ENCODE results near the gene ASB7.
"Not testable (repeated sequence)": the region's sequence is repeated elsewhere in the genome, so short reads cannot be mapped to it uniquely, and the experiment has no call there.

ASB7 gene, protein sequence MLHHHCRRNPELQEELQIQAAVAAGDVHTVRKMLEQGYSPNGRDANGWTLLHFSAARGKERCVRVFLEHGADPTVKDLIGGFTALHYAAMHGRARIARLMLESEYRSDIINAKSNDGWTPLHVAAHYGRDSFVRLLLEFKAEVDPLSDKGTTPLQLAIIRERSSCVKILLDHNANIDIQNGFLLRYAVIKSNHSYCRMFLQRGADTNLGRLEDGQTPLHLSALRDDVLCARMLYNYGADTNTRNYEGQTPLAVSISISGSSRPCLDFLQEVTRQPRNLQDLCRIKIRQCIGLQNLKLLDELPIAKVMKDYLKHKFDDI

DNA sequence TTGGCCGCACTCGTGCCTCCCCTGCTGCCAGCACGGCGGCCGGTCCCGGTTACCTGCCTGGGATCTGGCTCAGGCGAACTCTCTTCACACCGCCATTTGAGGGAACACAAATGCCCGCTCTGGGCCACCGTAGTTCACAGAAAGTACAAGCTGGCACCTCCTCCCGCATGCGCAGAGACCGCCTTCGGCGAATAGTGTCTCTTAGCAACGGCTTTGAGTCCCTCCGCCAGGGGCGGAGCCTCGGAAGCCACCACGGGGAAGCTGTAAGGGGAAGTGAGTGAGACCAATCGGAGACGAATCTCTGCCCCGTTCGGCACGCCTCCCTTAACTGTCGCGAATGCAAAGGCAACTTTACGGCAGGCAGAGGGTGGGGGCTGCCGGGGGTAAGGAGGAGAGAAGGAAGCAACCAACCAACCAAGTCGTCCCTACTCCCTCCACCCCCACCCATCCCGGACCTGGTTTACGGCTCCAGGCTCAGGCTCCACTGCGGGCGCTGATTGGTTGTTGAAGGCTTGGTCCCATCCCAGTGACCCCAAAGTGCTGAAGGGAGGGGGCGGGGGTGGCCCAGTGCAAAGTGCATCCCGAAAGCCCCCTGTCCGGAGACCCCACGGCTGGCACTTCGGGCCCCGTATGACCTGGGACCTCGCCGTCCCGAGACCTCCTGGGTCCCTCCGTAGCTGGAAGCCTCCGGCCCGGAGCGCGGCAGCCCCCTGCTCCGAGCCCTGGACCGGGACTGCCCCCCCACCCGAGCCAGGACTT, at the start of gene ASB7, which contains the start of gene LINS1:
TSS of gene ASB7 (plus strand) at position 526 of the 759 bp plus-strand sequence. CDS start 9,628 bp downstream, outside the sequence.
TSS of gene LINS1 (minus strand) at position 121 of the 759 bp plus-strand sequence. CDS start 21,342 bp downstream, outside the sequence.
- peak; percentile 100 for DNase-seq (ENCODE audit: low read depth)

DNA sequence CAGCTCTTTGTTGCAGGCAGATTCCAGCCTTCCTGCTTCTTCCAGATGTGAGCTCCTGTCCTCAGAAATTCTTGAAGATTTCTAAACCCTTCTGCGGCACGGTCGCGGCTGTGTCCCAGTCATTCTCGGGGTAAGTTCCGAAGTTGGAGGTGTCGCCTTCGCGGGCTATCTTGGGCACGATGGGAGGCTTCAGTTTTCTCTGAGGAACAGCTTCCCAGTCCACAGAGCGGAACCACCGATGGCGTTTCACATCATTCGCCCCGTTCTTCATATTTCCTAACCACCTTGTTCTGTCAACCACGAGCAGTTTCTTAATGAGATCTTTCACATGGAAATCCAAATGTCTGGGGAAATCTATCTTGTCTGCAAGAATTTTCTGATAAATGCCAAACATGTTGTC, 48.9 kb upstream of the ASB7 start:
- DNase-seq (ENCODE audit: low read depth) = no peak

DNA sequence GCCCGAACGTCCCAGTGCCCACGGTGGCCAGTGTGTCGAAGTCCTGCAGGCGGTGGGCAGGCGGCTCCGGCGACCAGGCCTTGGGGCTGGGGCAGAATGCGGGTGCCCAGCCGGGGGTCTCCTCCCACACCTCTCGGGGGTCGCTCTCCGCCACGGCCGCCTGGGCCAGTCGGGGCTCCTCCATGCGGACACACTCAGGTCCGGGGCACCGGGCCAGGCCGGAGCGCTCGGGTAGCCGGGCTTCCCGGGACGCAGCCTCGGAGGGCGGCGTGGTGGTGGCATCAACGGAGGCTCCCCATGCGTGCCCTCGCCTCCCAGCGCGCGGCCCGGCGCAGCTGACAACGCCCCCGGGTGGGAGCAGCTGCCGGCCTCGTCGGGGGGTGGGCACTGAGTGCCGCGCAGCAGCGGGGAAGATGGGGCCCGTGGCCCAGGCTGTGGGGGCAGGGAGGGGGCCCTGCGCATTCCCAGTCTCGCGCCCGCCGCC, 43.6 kb upstream of the ASB7 start:
- no peak for DNase-seq (ENCODE audit: low read depth)

DNA sequence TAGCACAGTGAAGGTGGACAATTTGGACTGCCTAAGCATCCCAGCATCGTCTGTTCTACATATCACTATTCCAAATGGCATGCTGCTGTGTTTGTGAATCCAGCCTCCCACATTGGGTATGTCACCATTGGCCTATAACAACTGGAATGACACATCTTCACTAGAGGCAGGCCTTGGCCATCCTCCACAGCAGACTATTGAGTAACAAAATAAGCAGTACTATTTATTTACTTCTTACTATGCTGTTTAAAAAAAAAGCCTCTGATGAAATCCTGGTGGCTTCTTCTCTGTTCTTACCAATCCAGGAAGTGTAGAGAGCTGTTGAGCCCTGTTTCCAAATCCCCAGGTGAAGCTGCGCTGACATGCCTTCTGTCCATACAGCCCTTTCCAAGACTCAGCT, 43.1 kb upstream of the ASB7 start:
- peak; percentile 5 for DNase-seq (ENCODE audit: low read depth)

DNA sequence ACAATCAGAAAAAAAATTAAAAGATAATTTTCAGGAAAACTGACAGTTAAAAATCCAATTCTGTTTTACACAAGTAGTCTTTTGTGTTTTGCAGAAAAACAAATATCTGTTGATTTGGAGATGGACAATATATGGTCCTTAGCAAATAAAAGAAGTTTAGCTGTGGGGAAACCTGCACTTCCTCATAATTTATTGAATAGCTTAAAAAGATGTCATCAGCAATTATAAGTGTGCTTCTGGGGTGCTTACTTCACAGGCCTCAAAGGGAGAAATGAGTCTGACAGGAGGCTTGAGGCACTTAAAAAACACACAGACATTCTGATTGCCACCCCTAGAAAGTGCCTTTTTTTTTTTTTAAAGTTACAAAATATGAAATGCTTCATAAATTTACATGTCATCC, 42.1 kb upstream of the ASB7 start:
- no peak for DNase-seq (ENCODE audit: low read depth)

DNA sequence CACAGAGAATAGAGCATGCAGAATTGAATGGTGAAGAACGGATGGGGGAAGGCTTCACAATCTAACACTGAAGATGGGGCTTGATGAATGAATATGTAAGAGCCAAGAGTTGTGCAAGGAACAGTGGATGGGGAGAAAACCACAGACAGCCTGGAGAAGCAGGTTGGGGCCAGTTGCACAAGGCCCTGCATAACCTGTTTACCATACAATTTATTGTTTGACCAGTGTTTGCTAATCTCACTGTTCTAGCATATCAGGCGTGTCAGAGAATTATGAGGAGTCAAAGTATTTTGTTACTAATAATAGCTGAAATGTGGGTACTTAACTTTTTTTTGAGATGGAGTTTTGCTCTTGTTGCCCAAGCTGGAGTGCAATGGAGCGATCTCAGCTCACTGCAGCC, 36.8 kb upstream of the ASB7 start:
- DNase-seq (ENCODE audit: low read depth) = no peak

DNA sequence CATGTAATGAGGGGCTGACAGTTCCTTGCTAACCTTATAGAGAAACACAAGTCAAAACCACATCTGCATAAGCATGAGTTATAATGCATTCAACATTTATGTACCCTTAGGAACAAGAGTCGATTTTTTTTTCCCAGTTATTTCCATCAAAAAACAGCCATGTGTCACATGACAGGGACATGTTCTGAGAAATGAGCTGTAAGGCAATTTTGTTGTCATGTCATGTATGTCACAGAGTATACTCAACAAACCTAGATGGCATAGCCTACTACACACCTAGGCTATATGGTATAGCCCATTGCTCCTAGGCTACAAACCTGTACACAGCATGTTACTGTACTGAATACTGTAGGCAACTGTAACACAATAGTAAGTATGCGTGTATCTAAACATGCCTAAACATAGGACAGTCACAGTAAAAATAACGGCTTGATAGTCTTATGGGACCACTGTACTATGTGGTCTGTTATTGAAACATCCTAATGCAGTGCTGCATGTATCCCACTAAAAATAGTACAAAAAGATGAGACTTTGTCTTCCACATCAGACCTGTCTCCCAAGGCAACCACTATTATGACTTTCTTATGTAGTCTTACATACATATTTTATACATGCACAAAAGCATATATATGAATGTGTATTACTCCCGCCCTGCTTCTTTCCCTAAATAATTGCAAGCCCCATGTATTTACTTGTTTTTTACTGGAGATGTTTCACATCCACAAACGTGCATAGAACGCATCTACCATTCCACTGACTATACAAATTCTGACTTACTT, 35.4 kb upstream of the ASB7 start:
- no peak for DNase-seq (ENCODE audit: low read depth)

DNA sequence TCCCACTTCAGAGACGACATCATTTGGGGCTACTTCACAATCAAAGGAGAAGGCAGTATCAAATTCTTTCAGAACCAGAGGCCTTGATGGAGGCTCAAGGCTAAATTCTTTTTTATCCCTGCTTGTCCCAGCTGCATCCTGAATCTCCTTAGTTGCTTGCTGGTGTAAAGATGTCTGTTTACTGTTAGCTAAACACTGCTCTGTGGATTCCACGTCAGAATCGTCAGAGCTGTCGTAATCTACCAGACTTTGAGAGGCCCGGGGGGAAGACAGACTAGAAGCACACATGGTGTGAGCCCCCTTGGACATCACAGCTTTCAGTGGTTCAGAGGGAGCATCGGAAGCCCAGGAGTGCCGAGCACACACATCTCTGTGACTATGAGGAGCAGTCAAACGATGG, 33.0 kb upstream of the ASB7 start:
- no peak for DNase-seq (ENCODE audit: low read depth)

DNA sequence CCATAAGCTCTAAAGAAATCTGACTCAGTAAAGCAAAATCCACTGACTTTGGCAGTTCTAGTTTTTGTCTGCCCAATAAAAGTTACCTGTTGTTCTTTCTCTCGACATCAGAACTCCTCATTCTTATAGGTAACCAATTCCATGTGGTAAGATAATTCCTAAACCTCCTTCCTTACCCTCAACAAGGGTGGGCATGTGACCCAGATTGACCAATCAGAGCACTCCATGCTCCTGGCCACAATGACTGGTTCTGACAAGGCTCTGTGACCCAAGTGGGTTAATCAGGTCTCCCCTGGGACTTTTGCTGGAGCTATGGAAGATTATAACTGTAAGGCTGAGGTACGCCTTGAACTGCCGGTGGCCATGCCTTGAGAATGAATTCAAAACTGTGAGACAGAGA, 32.1 kb upstream of the ASB7 start:
- DNase-seq (ENCODE audit: low read depth) = no peak

DNA sequence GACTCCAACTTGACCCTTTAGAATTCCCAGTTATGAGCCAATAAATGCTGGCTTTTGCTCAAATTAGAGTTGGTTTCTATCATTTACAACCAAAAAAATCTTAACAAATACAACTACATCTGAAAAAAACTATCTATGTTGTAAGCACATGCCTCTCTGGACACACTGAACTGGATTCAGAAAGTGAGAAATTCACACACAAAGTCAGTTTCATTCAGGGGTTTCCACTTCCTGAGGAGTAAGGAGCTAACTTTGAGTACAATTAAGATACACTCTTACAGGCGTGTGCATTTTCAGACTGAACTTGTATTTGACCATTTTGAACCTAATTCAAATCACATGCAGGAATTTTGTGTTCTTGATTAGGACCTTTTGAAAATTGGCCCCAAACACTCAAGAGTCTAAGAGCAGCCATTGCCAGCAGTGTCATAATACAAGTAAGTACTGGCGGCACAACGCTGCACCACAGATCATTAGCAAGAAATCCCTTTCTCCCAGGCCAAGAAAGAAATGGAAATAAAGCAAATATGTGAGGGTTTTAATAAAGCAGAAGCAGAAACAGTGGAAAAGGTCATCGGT, 31.6 kb upstream of the ASB7 start:
- DNase-seq (ENCODE audit: low read depth) = no peak

DNA sequence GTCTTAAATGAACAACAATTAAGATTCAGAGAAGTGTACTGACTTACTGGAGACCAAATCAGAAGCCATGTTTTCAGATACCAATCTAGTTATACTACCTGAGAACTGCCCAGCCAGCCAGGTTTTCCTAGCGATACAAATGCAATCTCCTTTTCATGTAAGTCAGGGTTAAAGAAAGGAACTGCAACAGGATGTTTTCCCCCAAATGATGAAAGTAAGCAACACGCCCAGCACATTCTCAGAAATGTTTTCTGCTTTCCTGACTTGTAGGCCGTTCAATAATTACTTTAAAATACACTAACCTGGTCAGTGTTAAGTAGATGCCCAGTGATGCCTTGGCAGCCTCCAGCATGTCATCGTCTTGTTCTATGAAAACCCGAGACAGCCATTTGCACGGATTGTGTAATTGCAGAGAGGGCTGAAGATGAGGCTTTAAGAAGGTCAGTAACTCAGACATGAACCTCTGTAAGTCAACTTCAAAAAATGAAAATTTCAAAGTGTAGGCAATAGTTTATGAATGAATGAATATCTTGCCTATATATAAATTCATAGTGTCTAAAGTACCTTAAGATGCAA, 30.7 kb upstream of the ASB7 start:
- no peak for DNase-seq (ENCODE audit: low read depth)

DNA sequence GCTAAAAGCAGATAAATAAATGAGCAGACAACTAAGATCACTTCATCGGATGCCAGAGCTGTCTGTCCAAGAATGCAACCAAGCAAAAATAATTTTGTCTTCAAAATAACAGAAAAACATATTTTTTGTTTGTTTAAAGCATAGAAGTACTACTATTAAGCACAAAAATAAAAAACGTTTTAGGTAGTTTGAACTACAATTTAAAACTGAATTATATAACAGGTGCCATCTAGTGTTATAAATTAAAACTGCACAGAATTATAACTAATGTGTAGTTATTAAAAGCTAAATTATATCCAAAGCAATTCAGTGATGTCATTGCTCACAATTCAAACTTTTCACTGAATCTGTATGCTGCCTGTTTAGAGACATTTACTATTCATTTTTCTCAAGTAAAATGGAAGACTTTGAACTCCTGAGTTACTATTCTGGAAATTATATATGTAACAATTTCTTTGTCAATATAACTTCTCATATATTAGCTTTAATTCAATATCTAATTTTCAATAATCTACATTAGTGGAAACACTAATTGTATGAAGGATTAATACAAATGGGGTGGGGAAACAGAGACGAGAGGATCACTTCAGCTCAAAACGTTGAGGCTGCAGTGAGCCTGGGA, 29.9 kb upstream of the ASB7 start:
- no peak for DNase-seq (ENCODE audit: low read depth)

DNA sequence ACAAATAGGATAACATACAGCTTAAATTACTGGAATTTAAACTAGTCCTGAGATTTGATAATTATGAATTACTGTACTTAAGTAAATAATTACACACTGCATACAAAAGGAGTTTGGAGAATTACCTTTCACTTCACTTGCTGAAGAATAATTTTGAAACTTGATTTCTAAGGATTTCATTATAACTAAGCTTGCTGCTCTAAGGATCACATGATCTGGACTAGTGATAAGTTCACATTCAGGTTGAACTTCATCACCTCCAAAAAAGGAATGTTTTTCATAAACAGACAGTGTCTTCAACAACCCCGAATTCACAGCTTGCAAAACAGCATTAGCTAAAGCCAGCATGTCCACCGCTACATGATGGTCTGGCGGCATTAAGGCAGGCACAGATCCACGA, 28.9 kb upstream of the ASB7 start:
- no peak for DNase-seq (ENCODE audit: low read depth)

DNA sequence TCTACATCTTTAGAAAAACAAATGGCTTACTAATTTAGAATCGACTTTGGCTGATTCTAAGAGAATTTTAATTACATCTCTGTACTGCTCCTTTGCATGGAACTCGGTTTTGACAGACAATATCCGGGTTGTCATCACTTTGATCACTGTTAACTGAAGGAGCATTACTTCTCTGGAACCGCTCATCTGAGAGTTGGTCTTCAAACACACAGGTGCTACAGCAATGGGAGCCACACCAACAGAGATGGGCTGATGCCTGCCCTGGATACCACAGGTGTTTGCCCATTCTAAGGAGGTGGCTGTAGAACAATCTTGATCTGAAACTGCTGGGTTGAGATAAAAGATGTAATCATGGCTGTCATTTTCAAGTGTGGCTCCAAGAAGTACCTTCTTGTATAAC, 22.0 kb upstream of the ASB7 start:
- DNase-seq (ENCODE audit: low read depth) = no peak

DNA sequence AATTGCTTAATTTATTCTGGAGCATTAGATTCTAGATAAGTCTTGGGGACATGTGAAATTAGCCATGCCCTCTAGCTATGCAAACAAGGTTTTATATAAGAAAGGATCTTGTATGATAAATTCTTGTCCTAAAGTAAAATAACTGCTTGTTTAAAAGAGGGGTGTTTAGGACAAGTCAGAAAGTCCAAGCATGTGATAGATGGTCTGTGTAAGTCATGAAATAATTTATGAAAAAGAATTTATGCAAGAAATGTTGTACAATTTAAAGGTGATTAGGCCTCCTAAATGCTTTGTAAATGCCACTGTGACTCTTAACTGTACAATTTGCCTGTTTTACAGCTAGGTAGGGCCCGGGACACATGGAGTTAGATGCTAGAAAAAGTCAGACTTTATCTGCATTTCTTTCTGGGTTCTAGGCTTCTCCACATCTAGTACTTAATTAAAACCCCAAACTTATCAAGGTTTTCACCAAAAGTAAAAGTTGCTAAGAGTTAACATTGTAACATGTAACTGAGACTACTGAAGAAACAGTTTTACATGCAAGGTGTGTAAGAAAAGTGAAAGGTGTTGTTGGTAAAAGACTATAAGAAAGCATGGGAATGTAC, 13.6 kb upstream of the ASB7 start:
- DNase-seq (ENCODE audit: low read depth) = no peak

DNA sequence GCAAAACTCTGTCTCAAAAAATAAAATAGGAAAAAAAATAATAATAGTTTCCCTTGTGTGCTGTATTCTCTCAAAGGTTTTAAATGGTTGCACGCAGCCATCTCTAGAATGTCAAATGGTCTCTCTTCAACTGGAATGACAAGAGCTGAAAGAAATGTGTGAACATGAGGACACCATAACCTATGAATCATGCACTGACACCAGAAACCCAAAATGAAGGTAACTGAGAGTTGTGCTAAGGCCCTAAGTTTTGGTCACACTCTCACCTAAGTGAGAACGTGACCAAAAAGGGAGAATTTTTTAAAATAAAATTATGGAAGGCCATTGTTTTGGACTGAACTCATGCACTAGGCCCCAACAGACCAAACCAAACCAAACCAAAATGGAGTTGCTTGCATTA, 11.2 kb upstream of the ASB7 start:
- DNase-seq (ENCODE audit: low read depth) = not testable (repeated sequence)

DNA sequence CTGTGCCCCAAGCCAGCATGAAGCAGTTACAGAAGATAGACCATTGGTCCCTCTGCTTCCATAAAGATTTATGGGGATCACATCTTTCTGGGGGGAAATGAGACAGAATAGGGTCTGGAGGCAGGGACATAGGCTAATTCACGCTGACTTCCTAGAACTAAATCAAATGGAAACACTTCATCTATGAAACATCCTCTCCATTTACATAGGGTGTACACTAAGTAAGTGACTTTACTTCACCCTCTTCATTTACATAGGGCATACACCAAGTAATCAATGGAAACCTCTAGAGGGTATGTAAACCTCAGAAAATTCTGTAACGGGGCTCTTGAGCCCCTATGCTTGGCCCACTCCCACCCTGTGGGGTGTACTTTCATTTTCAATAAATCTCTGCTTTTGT, 10.6 kb upstream of the ASB7 start:
- no peak for DNase-seq (ENCODE audit: low read depth)

DNA sequence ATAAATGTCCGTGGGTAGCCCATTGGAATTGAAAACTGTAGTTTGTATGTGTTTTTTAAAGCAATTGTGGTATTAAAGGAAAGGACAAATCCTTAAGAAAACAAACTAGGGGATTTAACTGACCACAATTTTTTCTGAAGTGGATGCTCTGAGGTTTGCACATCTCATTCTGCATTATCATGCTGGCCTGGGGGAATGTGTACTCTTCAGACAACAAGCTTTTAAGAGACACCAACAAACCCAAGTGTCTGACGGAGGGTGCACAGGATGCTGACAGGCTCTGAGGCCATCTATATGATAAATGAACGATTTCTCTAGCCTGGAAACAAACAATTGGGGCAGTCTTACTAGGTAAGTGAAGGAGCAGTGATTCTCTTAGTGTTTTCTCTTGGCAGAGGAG, 9.5 kb upstream of the ASB7 start:
- DNase-seq (ENCODE audit: low read depth) = peak; percentile 52

DNA sequence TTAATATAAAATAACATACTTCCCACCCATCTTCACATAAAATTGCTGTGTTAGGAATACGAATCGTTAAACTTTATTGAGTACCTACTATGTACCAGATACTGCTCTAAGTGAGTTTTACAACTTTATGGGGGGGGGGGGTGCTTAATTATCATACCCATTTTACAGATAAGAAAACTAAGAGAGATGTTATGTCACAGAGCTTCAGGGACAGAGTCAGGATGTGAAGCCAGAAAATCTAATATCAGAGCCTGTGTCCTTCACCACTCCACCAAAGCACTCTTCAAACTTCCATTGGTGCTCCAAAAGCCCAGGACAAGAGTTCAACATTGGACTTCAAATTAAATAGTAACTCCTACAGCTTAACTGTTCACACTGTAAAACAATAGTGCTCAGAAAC, 9.0 kb upstream of the ASB7 start:
- DNase-seq (ENCODE audit: low read depth) = no peak

DNA sequence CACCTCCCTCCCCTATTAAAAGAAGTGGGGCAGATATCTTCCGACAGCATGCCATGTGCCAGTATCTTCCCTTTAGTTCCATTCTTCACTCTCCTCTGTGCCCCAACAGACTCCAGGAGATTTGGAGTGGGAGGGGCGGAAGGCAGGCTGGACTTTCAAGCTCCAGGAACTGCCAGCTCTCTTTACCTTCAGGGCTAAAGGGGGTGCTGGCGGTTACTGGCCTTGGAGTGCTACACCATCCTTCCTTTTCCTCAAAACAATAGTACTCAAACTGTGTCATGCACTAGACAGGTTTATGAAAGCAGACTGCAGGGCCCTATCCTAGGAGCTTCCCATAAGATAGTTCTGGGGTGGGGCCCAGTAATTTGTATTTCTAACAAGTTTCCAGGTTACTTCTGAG, 6.4 kb upstream of the ASB7 start:
- DNase-seq (ENCODE audit: low read depth) = no peak

DNA sequence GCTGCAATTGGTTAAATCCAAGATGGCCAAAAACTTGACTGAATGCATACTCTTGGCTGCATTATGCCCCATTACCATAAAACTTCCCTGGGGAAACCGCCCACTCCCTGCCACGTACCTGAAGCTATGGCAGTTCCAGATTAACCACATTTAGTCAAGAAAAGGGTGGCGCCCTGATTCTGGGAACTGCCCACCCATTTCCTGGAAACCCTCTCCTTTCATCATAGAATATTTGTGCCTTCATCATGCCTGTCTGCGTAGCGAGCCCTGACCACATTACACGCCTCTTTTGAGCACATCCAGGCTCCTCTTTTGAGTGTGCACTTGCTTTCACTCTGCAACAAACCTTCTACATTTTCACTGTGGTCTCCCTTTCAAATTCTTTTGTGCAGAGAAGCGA, 5.6 kb upstream of the ASB7 start:
- no peak for DNase-seq (ENCODE audit: low read depth)

All from non-pigmented ciliary epithelial cell (primary cell).